ENCODE results near the gene KEL. TPM values are rescaled to one million over a fixed set of nuclear protein-coding genes. Genes with fewer than 3 reads are reported as not detected.

KEL gene
- total and polyA plus RNA-seq, 2 of the 4 experiments (the other 2 are of a cell fraction) = 0.03 TPM; not detected in 1

DNA sequence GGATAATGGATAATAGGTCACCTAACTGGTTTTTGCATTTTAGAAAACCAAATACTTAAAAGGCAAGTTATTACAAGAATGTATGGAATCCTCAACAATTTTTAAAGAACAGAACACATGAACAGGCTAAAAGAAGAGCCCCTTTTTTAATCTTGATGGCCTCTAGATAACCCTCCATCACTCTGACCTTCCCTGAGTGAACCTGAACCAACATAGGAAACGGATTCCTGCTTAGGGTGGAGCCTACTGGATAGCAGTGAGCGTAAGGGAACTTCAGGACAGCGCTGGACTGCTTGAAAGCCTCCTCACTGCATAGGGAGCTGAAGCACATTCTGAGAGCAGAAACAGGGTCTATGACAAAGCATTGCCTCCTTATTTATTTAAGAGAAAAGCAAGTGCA, 49.1 kb downstream of the KEL start:
- H3K9me1 ChIP-seq (ENCODE audit: insufficient read depth, low read length) = no peaks in the 10 kb centered on the region
- CTCF ChIA-PET = no interaction called here

More for the DNA sequence above, 49.1 kb downstream of the KEL start:
- H3K9me3 ChIP-seq (ENCODE audit: control insufficient read depth, insufficient read depth, low read length) = peaks cover 2% of the 10 kb centered on the region; the same call in 1 of the 2 replicates
- H4K20me1 ChIP-seq (ENCODE audit: insufficient read depth, low read length) = no peaks in the 10 kb centered on the region
- TF ChIP-seq POLR2A (IDR thresholded peaks at IDR 0.05; ENCODE audit: low read depth, low read length) (no peak), MXI1 (IDR thresholded peaks at IDR 0.05; ENCODE audit: borderline replicate concordance, low read depth, low read length) (no peak), MAFK (IDR thresholded peaks at IDR 0.05; ENCODE audit: low read depth, low read length) (no peak), CEBPB (IDR thresholded peaks at IDR 0.05; ENCODE audit: low read depth, low read length) (no peak), MAZ (IDR thresholded peaks at IDR 0.05; ENCODE audit: borderline replicate concordance, low read depth, low read length) (no peak), RCOR1 (IDR thresholded peaks at IDR 0.05; ENCODE audit: insufficient replicate concordance, low read length) (no peak), BHLHE40 (IDR thresholded peaks at IDR 0.05; ENCODE audit: low read depth, low read length) (no peak)
- no peak overlapping the region for H4K5ac ChIP-seq (ENCODE audit: low read depth, low read length)
- no peak overlapping the region for H3K9ac ChIP-seq (ENCODE audit: low read depth, low read length)
- no peaks in the 10 kb centered on the region for H3K27me3 ChIP-seq (ENCODE audit: control insufficient read depth, insufficient read depth, low read length)
- in situ Hi-C loops (cut with MboI; ENCODE audit: low sequenced_read_pairs) = no loop called here
- POLR2A ChIA-PET (ENCODE audit: unreplicated experiment) = no interaction called here
- H2AK5ac ChIP-seq (ENCODE audit: low read depth, low read length) = no peak overlapping the region
- DNase-seq (no peak), ATAC-seq (ENCODE audit: low read depth) (no peak)
- intact Hi-C loops (cut with micrococcal nuclease) = no loop called here
- H3K56ac ChIP-seq (ENCODE audit: extremely low read depth, insufficient read depth, low read length) = no peak overlapping the region
- BruUV-seq (replicated peaks) = no TSS peak
- no peaks in the 10 kb centered on the region for H3K4me1 ChIP-seq (ENCODE audit: control insufficient read depth, insufficient read depth, low read length)
- H2BK20ac ChIP-seq (ENCODE audit: low read depth, low read length) = no peak overlapping the region
- no peak overlapping the region for H2AK9ac ChIP-seq (replicated peaks; ENCODE audit: low read depth, low read length, poor library complexity)
- no peak overlapping the region for H3K14ac ChIP-seq (replicated peaks; ENCODE audit: low read depth, low read length)
- dilution Hi-C loops (cut with HindIII; ENCODE audit: low sequenced_read_pairs, unreplicated experiment) = no loop called here
- H3K79me1 ChIP-seq (ENCODE audit: low read depth in 1 of 2, low read length in 2 of 2) = no peaks in the 10 kb centered on the region
- H4K91ac ChIP-seq (ENCODE audit: insufficient read depth, low read depth, low read length) = no peak overlapping the region
- H3K4ac ChIP-seq (ENCODE audit: low read depth, low read length) = no peak overlapping the region
- H3K36me3 ChIP-seq (ENCODE audit: control insufficient read depth, insufficient read depth, low read length) = no peaks in the 10 kb centered on the region
- H2BK120ac ChIP-seq (ENCODE audit: low read depth, low read length) = no peak overlapping the region
- H2BK5ac ChIP-seq (ENCODE audit: low read depth, low read length, poor library complexity, severe bottlenecking) = no peak overlapping the region
- H4K8ac ChIP-seq (ENCODE audit: low read depth in 2 of 2, low read length in 2 of 2) = no peak overlapping the region
- no peak overlapping the region for H3K4me2 ChIP-seq (ENCODE audit: low read depth, low read length)
- H3K23ac ChIP-seq (ENCODE audit: low read depth, low read length) = no peak overlapping the region
- no peak overlapping the region for H2BK15ac ChIP-seq (ENCODE audit: low read depth, low read length)
- H3K4me3 ChIP-seq (ENCODE audit: insufficient read depth, low read depth, low read length) = no peak overlapping the region
- no peak overlapping the region for H3K18ac ChIP-seq (ENCODE audit: low read depth, low read length)
- no peak overlapping the region for H2AFZ ChIP-seq (replicated peaks; ENCODE audit: low read length, poor library complexity)
- no CpG with 5 or more reads among the region's 3 CpGs for WGBS, 2 experiments (ENCODE audit: extremely low coverage in 2 of 2, insufficient read length in 1 of 2)
- no peak overlapping the region for H3K27ac ChIP-seq (ENCODE audit: insufficient read depth, low read length)
